Mesenchymal stem cell (in vitro differentiated cells and primary cell): ENCODE measurements around the gene B3GALT2.

Experiments used
- DNase-seq: peaks from one replicate; pipeline ENCODE4 v3.0.0-alpha.2; 2013
- H2AFZ ChIP-seq: one replicate; pipeline ENCODE4 v1.6.1; 2013; ENCODE audit warnings: low read depth, mild to moderate bottlenecking, control low read depth, inconsistent platforms, low read length, moderate library complexity
- H2AK5ac ChIP-seq: 2 replicates; pipeline ENCODE4 v1.6.1; 2013; ENCODE audit warnings: low read length, moderate library complexity, mild to moderate bottlenecking, inconsistent platforms; ENCODE audit not compliant: severe bottlenecking
- H2BK120ac ChIP-seq: one replicate; pipeline ENCODE4 v1.6.1; 2013; ENCODE audit warnings: low read depth, mild to moderate bottlenecking, inconsistent platforms, low read length, moderate library complexity
- H2BK12ac ChIP-seq, 2 experiments: one replicate each; pipeline ENCODE4 v1.6.1; 2013; ENCODE audit warnings: inconsistent platforms in 2 of 2, low read length in 2 of 2, mild to moderate bottlenecking in 2 of 2, moderate library complexity in 2 of 2, control low read depth in 1 of 2
- H2BK15ac ChIP-seq: one replicate; pipeline ENCODE4 v1.6.1; 2013; ENCODE audit warnings: mild to moderate bottlenecking, low read depth, inconsistent platforms; ENCODE audit not compliant: poor library complexity, severe bottlenecking
- H2BK5ac ChIP-seq: 2 replicates; pipeline ENCODE4 v1.6.1; 2013; ENCODE audit warnings: low read depth, mild to moderate bottlenecking, low read length, control low read depth, inconsistent platforms; ENCODE audit not compliant: poor library complexity, severe bottlenecking
- H3K14ac ChIP-seq, 2 experiments: one replicate each; pipeline ENCODE4 v1.6.1; 2013; ENCODE audit warnings: inconsistent platforms in 2 of 2, low read length in 2 of 2, control low read depth in 1 of 2, mild to moderate bottlenecking in 1 of 2, moderate library complexity in 1 of 2
- H3K18ac ChIP-seq, 2 experiments: one replicate each; pipeline ENCODE4 v1.6.1; 2013; ENCODE audit warnings: inconsistent platforms in 2 of 2, low read length in 2 of 2, control low read depth in 1 of 2, low read depth in 1 of 2, mild to moderate bottlenecking in 1 of 2
- H3K23ac ChIP-seq, 2 experiments: one replicate each; pipeline ENCODE4 v1.6.1; 2013; ENCODE audit warnings: inconsistent platforms in 2 of 2, low read length in 2 of 2, mild to moderate bottlenecking in 2 of 2, moderate library complexity in 2 of 2, control low read depth in 1 of 2
- H3K27ac ChIP-seq: 2 replicates; pipeline ENCODE4 v1.5.1; 2013; ENCODE audit warnings: mild to moderate bottlenecking, moderate library complexity, low read length, control low read depth, inconsistent platforms; ENCODE audit not compliant: poor library complexity, severe bottlenecking
- H3K27me3 ChIP-seq, 2 experiments: 2 replicates each; pipeline versions ENCODE4 v1.6.1 to v1.7.0; 2013; ENCODE audit warnings: low read length in 2 of 2, mild to moderate bottlenecking in 2 of 2, moderate library complexity in 2 of 2, control low read depth in 1 of 2, inconsistent platforms in 1 of 2; ENCODE audit not compliant: control insufficient read depth in 1 of 2, insufficient read depth in 1 of 2
- H3K36me3 ChIP-seq, 2 experiments: 2 replicates each; pipeline versions ENCODE4 v1.6.1 to v1.7.0; 2013; ENCODE audit warnings: low read length in 2 of 2, control low read depth in 1 of 2, inconsistent platforms in 1 of 2, low read depth in 1 of 2, mild to moderate bottlenecking in 1 of 2; ENCODE audit not compliant: insufficient read depth in 2 of 2, control insufficient read depth in 1 of 2
- H3K4ac ChIP-seq, 2 experiments: one replicate each; pipeline ENCODE4 v1.6.1; 2013; ENCODE audit warnings: inconsistent platforms in 2 of 2, low read length in 2 of 2, mild to moderate bottlenecking in 2 of 2, moderate library complexity in 2 of 2, control low read depth in 1 of 2, low read depth in 1 of 2
- H3K4me1 ChIP-seq: 2 replicates; pipeline ENCODE4 v1.6.1; 2013; ENCODE audit warnings: low read depth, low read length, control low read depth; ENCODE audit not compliant: control insufficient read depth, insufficient read depth
- H3K4me2 ChIP-seq: 2 replicates; pipeline ENCODE4 v1.6.1; 2013; ENCODE audit warnings: low read length, mild to moderate bottlenecking, inconsistent platforms; ENCODE audit not compliant: poor library complexity, severe bottlenecking
- H3K4me3 ChIP-seq, 2 experiments: 2 replicates each; pipeline versions ENCODE4 v1.5.1 to v1.7.0; 2013; ENCODE audit warnings: low read length in 2 of 2, mild to moderate bottlenecking in 2 of 2, control low read depth in 1 of 2, low read depth in 1 of 2; ENCODE audit not compliant: insufficient read depth in 1 of 2
- H3K79me1 ChIP-seq: replicated peaks from 2 replicates; pipeline ENCODE4 v1.6.1; 2013; ENCODE audit warnings: mild to moderate bottlenecking, control low read depth, low read length, inconsistent platforms; ENCODE audit not compliant: poor library complexity, severe bottlenecking
- H3K9ac ChIP-seq: 2 replicates; pipeline ENCODE4 v1.7.0; 2013; ENCODE audit warnings: mild to moderate bottlenecking, low read length, moderate library complexity
- H3K9me3 ChIP-seq: 2 replicates; pipeline ENCODE4 v1.7.0; 2013; ENCODE audit warnings: mild to moderate bottlenecking, low read length; ENCODE audit not compliant: control insufficient read depth
- H4K8ac ChIP-seq: one replicate; pipeline ENCODE4 v1.6.1; 2013; ENCODE audit warnings: inconsistent platforms, mild to moderate bottlenecking, low read length, moderate library complexity
- H4K91ac ChIP-seq: one replicate; pipeline ENCODE4 v1.6.1; 2013; ENCODE audit warnings: mild to moderate bottlenecking, low read length, inconsistent platforms
- WGBS: methylation state at CpG from one replicate; pipeline ENCODE4 v1.1.7; 2013; ENCODE audit warnings: mixed read lengths; 5-methylcytosine and 5-hydroxymethylcytosine counted together
- small RNA-seq: library from polyadenylated mRNA; stranded (forward); fragments of <200 nt; extraction: miRNeasy Mini kit (QIAGEN cat#:217004); gene quantifications from one replicate; pipeline ENCODE3, GENCODE V24; 2013; ENCODE audit warnings: low read depth

The B3GALT2 gene

GRCh38 chr1:193131266-193131860 lies 55.0 kb downstream of the B3GALT2 start:
- no peak overlapping the region for H2BK5ac ChIP-seq
- H3K4ac ChIP-seq, result no peak overlapping the region
- H2AFZ ChIP-seq, result no peak overlapping the region
- H2BK15ac ChIP-seq, result no peak overlapping the region
- H4K91ac ChIP-seq, result no peak overlapping the region
- no peak overlapping the region for H2BK12ac ChIP-seq
- no peak overlapping the region for H3K4me2 ChIP-seq
- H2BK120ac ChIP-seq, result no peak overlapping the region
- no peaks in the 10 kb centered on the region for H3K27me3 ChIP-seq
- no peak overlapping the region for H3K9ac ChIP-seq
- no peak overlapping the region for H3K23ac ChIP-seq
- no peak overlapping the region for H3K4me3 ChIP-seq
- 98% methylated on average over 2 of the region's 2 CpGs for WGBS
- no peak overlapping the region for H3K14ac ChIP-seq
- no peak overlapping the region for H4K8ac ChIP-seq
- no peaks in the 10 kb centered on the region for H3K9me3 ChIP-seq
- no peak overlapping the region for H3K18ac ChIP-seq
- no peak overlapping the region for H2AK5ac ChIP-seq
- H3K27ac ChIP-seq, result no peak overlapping the region
- H3K4me1 ChIP-seq, result peaks cover 3% of the 10 kb centered on the region
- peaks cover 7% of the 10 kb centered on the region for H3K79me1 ChIP-seq
- peaks cover 11 to 81% of the 10 kb centered on the region in 2 experiments for H3K36me3 ChIP-seq
- DNase-seq, result no peak

Small RNA genes lying within 50 kb of the gene (small RNA-seq; reads per million reads assigned to genes)
- 2.9 reads per million, percentile 12 among the genes with 10 or more reads in this experiment for gene MIR1278
